CD14-positive monocyte (primary cell): Measurements from ENCODE around the gene S1PR4. TPM values are rescaled to one million over a fixed set of nuclear protein-coding genes. Genes with fewer than 3 reads are reported as not detected.

Source experiments
- DNase-seq, 3 donors: peaks; one replicate each; pipeline ENCODE4 v3.0.0-alpha.2; 2011 to 2022
- H2AFZ ChIP-seq: 2 replicates; pipeline ENCODE4 v1.6.0; 2012; ENCODE audit warnings: mild to moderate bottlenecking, low read depth, low read length, inconsistent platforms; ENCODE audit not compliant: insufficient read depth, poor library complexity, severe bottlenecking
- H3K27ac ChIP-seq, 2 donors: 1 replicate in 1 of 2; 2 replicates in 1 of 2; pipeline ENCODE4 v1.5.1; 2012 to 2013; ENCODE audit warnings: low read length in 2 of 2, control low read depth in 1 of 2, inconsistent platforms in 1 of 2, low read depth in 1 of 2, mild to moderate bottlenecking in 1 of 2
- H3K27me3 ChIP-seq, 2 donors: one replicate each; pipeline versions ENCODE4 v1.6.0 to v1.6.1; 2011 to 2013; ENCODE audit warnings: low read length in 2 of 2; ENCODE audit not compliant: control insufficient read depth in 2 of 2, insufficient read depth in 2 of 2
- H3K36me3 ChIP-seq, 2 donors: replicated peaks in 1 of 2; 1 replicate in 1 of 2; 2 replicates in 1 of 2; pipeline versions ENCODE4 v1.5.1 to v1.6.1; 2012 to 2013; ENCODE audit warnings: low read length in 2 of 2, control low read depth in 1 of 2, inconsistent platforms in 1 of 2, mild to moderate bottlenecking in 1 of 2; ENCODE audit not compliant: insufficient read depth in 2 of 2, control insufficient read depth in 1 of 2
- H3K4me1 ChIP-seq, 2 donors: 1 replicate in 1 of 2; 2 replicates in 1 of 2; pipeline versions ENCODE4 v1.5.1 to v1.6.1; 2012 to 2013; ENCODE audit warnings: low read length in 2 of 2, control low read depth in 1 of 2, inconsistent platforms in 1 of 2, mild to moderate bottlenecking in 1 of 2, moderate library complexity in 1 of 2; ENCODE audit not compliant: insufficient read depth in 2 of 2, control insufficient read depth in 1 of 2
- H3K4me2 ChIP-seq: replicated peaks from 2 replicates; pipeline ENCODE3; 2012; ENCODE audit warnings: low read length, moderate library complexity, mild to moderate bottlenecking; ENCODE audit not compliant: poor library complexity, severe bottlenecking; ENCODE audit errors: extremely low read depth
- H3K4me3 ChIP-seq, 3 experiments: fragments of 200-600 bp in 1 of 3; sonication (generic) in 1 of 3; replicated peaks in 1 of 3; 1 replicate in 2 of 3; 2 replicates in 1 of 3; pipeline ENCODE4 v1.5.1; 2011 to 2013; ENCODE audit warnings: low read length in 3 of 3, mild to moderate bottlenecking in 3 of 3, control low read depth in 2 of 3, low read depth in 2 of 3, inconsistent platforms in 1 of 3, moderate library complexity in 1 of 3
- H3K79me2 ChIP-seq: 2 replicates; pipeline ENCODE4 v1.6.0; 2012; ENCODE audit warnings: mild to moderate bottlenecking, control low read depth, inconsistent platforms, low read length, moderate library complexity; ENCODE audit not compliant: insufficient read depth
- H3K9ac ChIP-seq: 2 replicates; pipeline ENCODE4 v1.6.0; 2017; ENCODE audit warnings: low read length, mild to moderate bottlenecking; ENCODE audit not compliant: insufficient read depth, poor library complexity, severe bottlenecking
- H3K9me3 ChIP-seq, 2 donors: replicated peaks in 1 of 2; 1 replicate in 1 of 2; 2 replicates in 1 of 2; pipeline versions ENCODE4 v1.5.1 to v1.6.1; 2012 to 2013; ENCODE audit warnings: low read length in 2 of 2, control low read depth in 1 of 2; ENCODE audit not compliant: control insufficient read depth in 1 of 2, insufficient read depth in 1 of 2
- H4K20me1 ChIP-seq: 2 replicates; pipeline ENCODE4 v1.6.0; 2012; ENCODE audit warnings: mild to moderate bottlenecking, low read length, control low read depth, moderate library complexity; ENCODE audit not compliant: insufficient read depth
- H3K27ac Mint-ChIP-seq, 7 donors: one replicate each; pipeline ENCODE4 v1.8.0; 2020; ENCODE audit warnings: mild to moderate bottlenecking in 7 of 7, mixed read lengths in 7 of 7, moderate library complexity in 6 of 7, inconsistent platforms in 2 of 7
- H3K27me3 Mint-ChIP-seq, 3 donors: one replicate each; pipeline ENCODE4 v1.8.0; 2021 to 2022; ENCODE audit warnings: low read depth in 3 of 3, mild to moderate bottlenecking in 3 of 3, mixed read lengths in 3 of 3, moderate library complexity in 3 of 3, inconsistent platforms in 1 of 3
- H3K36me3 Mint-ChIP-seq, 2 donors: one replicate each; pipeline ENCODE4 v1.8.0; 2020; ENCODE audit warnings: mixed read lengths in 2 of 2, inconsistent platforms in 1 of 2, mild to moderate bottlenecking in 1 of 2
- H3K4me1 Mint-ChIP-seq: one replicate; pipeline ENCODE4 v1.8.0; 2020; ENCODE audit warnings: mild to moderate bottlenecking, mixed read lengths
- H3K4me3 Mint-ChIP-seq, 2 donors: one replicate each; pipeline ENCODE4 v1.8.0; 2020; ENCODE audit warnings: mild to moderate bottlenecking in 2 of 2, mixed read lengths in 2 of 2, moderate library complexity in 1 of 2
- H3K9me3 Mint-ChIP-seq, 7 donors: one replicate each; pipeline ENCODE4 v1.8.0; 2020 to 2022; ENCODE audit warnings: mixed read lengths in 7 of 7, mild to moderate bottlenecking in 6 of 7, moderate library complexity in 6 of 7, inconsistent platforms in 2 of 7
- CTCF ChIP-seq: fragments of 200-600 bp; IDR thresholded peaks from one replicate; pipeline ENCODE4 v1.8.0; 2022; ENCODE audit warnings: antibody characterized with exemption, mild to moderate bottlenecking
- WGBS: methylation state at CpG from one replicate; pipeline ENCODE4 v1.1.5; 2013; ENCODE audit warnings: missing lambda C conversion rate; ENCODE audit not compliant: insufficient coverage; 5-methylcytosine and 5-hydroxymethylcytosine counted together
- intact Hi-C, 2 donors: fragments of 100-400 bp; cut with micrococcal nuclease; formaldehyde crosslinking; loops; one replicate each; pipeline versions ENCODE4 v1.15.0 to v1.15.1; 2023
- polyA plus RNA-seq, 3 donors: library from polyadenylated mRNA; depleted of rRNA in 1 of 3; unstranded in 2 of 3; stranded (reverse) in 1 of 3; fragments of 300-500 nt in 2 of 3; fragments of >200 nt in 1 of 3; fragmentation: Illumina TruSeq in 2 of 3; gene quantifications; 1 replicate in 2 of 3; 2 replicates in 1 of 3; pipeline ENCODE4 v1.2.3, GENCODE V29; 2012 to 2021

S1PR4 gene
- polyA plus RNA-seq, 3 donors, result 28.5 to 131 (median 105) TPM

GRCh38 chr19:3133793-3134116 is 44.8 kb upstream of the S1PR4 start:
- no peaks in the 10 kb centered on the region for H3K9me3 ChIP-seq
- peak overlapping the region; percentile 72 for H3K9ac ChIP-seq
- peaks cover 33% of the 10 kb centered on the region for H3K79me2 ChIP-seq
- 42% methylated on average over 2 of the region's 4 CpGs for WGBS
- peaks cover 41% of the 10 kb centered on the region for H3K4me1 Mint-ChIP-seq
- no peak for TF ChIP-seq CTCF
- peak overlapping the region; percentile 51 for H2AFZ ChIP-seq
- H3K27ac ChIP-seq, result peak overlapping the region; percentile 88 to 94
- peaks cover 47 to 49% of the 10 kb centered on the region in 2 donors for H3K4me1 ChIP-seq
- H3K36me3 ChIP-seq, result no peaks in the 10 kb centered on the region
- H3K36me3 Mint-ChIP-seq, result peaks cover 0 to 7% of the 10 kb centered on the region in 2 donors
- H4K20me1 ChIP-seq, result peaks cover 18% of the 10 kb centered on the region
- peak overlapping the region in 1 of 3 experiments; percentile 57 for H3K4me3 ChIP-seq
- DNase-seq, result no peak
- intact Hi-C loops, result loop anchor here in 1 of 2 donors (1.0 to 2.0 kb wide), 2 partner anchors 9 to 13 kb away; no protein-coding TSS in a partner anchor
- peaks cover 0 to 1% (median 0%) of the 10 kb centered on the region in 7 donors for H3K9me3 Mint-ChIP-seq
- no peaks in the 10 kb centered on the region for H3K27me3 ChIP-seq
- peak overlapping the region; percentile 52 for H3K4me2 ChIP-seq
- peak overlapping the region; percentile 94 to 98 (median 98) for H3K27ac Mint-ChIP-seq
- H3K4me3 Mint-ChIP-seq, result peak overlapping the region; percentile 62 to 84
- H3K27me3 Mint-ChIP-seq, result no peaks in the 10 kb centered on the region

GRCh38 chr19:3135961-3136683 is 42.4 kb upstream of the S1PR4 start, which contains the start of gene GNA15:
Gene GNA15 (plus strand): TSS chr19:3136033. CDS start chr19:3136451, 418 bp downstream.
- H2AFZ ChIP-seq, result peak within 1 kb of the TSS; percentile 50
- Mint-ChIP-seq H3K4me3 (peak within 1 kb of the TSS; percentile 90), H3K36me3 (peaks cover 12 to 13% of the 10 kb centered on the region in 2 donors), H3K9me3 (peaks cover 0 to 2% (median 0%) of the 10 kb centered on the region in 7 donors), H3K27ac (peak within 1 kb of the TSS; percentile 84 to 97 (median 92)), H3K4me1 (peaks cover 51% of the 10 kb centered on the region), H3K27me3 (no peaks in the 10 kb centered on the region)
- WGBS, result 2% methylated on average over 24 of the region's 40 CpGs
- peak within 1 kb of the TSS; percentile 82 to 100 for H3K27ac ChIP-seq
- no peaks in the 10 kb centered on the region for H3K9me3 ChIP-seq
- H3K4me1 ChIP-seq, result peaks cover 60 to 66% of the 10 kb centered on the region in 2 donors
- no peaks in the 10 kb centered on the region for H3K36me3 ChIP-seq
- peak; percentile 85 to 88 (median 86) for DNase-seq
- no peaks in the 10 kb centered on the region for H3K27me3 ChIP-seq
- intact Hi-C loops, result no loop called here
- H3K9ac ChIP-seq, result peak within 1 kb of the TSS; percentile 100
- peak within 1 kb of the TSS; percentile 95 for H3K4me2 ChIP-seq
- peaks cover 18% of the 10 kb centered on the region for H4K20me1 ChIP-seq
- TF ChIP-seq CTCF, result no peak
- peaks cover 53% of the 10 kb centered on the region for H3K79me2 ChIP-seq
- H3K4me3 ChIP-seq, result peak within 1 kb of the TSS; percentile 92 to 95 (median 94)
